ENCODE results near the gene CDR2.

The CDR2 gene

DNA sequence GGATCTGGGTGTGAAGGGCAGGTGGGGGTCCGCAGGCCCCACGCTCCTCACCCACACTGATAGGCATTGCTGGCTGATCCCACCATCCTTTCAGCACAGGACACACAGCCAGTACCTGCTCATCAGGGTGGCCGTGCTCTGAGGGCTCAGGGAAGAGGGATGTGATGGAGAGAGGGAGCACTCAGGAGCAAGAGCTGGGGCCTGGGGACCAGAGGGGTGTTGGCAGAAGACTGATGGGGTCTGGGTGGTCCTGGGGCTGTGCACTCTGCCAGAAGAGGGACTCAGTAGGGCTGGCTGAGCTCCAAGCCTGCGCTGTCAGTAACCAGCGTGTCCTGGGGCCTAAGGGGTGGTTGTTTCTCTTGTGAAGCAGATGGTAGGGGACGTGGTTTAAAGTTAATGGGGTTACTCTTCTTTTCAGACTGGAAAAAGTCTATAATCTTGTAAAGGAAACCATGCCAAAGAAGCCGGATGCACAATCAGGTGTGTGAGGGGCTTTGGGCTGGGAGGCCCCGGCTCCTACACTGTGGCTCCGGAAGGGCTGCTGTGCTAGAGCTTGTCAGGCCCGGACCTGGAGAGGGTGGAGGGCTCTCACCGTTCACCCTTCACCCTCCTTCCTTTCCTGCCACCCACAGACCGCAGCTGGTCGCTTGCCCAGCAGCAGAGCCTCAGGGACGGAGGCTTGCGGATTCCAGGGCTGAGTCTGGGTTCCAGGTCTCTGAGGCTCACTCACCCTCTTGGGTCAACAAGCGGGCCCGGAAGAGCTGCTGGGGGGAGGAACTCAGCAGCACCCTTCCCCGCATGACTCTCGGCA, 49.4 kb downstream of the CDR2 start:
- DNase-seq (ENCODE audit: low read depth in 2 of 2): no peak

DNA sequence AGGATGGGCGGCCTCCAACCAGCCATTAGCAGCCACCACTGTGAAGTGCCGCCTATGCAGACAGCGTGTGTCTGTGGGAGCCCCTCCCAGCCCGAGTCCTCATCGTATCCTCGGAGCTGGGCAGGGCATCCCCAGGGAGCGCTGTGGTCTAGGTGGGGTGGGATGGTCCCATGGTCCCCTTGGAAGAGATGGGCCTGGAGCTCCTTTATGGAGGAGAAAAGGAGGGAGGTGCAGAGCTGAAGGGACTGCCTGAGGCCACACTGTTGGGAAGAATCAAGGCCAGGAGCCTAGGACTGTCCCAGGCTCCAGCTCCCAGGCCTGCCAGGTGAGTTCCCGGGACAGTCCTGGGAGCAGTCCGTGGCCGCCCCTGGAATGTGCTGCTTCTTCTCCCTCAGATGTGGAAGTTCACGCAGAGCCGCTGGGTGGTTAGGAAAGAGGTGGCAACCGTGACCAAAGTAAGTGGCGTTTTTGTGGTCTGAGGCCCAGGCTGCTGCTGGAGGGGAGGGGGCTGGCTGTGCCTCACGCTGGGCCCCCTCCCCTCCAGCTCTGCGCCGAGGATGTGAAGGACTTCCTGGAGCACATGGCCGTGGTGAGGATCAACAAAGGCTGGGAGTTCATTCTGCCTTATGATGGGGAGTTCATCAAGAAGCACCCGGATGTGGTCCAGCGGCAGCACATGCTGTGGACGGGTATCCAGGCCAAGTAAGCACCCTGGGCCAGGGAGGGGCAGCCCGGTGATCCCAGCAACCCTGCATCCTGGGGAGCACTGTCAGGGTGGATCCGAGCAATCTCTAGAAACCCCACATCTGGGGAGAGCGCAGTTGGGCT, 50.2 kb downstream of the CDR2 start:
- no peak for DNase-seq (ENCODE audit: low read depth in 2 of 2)

DNA sequence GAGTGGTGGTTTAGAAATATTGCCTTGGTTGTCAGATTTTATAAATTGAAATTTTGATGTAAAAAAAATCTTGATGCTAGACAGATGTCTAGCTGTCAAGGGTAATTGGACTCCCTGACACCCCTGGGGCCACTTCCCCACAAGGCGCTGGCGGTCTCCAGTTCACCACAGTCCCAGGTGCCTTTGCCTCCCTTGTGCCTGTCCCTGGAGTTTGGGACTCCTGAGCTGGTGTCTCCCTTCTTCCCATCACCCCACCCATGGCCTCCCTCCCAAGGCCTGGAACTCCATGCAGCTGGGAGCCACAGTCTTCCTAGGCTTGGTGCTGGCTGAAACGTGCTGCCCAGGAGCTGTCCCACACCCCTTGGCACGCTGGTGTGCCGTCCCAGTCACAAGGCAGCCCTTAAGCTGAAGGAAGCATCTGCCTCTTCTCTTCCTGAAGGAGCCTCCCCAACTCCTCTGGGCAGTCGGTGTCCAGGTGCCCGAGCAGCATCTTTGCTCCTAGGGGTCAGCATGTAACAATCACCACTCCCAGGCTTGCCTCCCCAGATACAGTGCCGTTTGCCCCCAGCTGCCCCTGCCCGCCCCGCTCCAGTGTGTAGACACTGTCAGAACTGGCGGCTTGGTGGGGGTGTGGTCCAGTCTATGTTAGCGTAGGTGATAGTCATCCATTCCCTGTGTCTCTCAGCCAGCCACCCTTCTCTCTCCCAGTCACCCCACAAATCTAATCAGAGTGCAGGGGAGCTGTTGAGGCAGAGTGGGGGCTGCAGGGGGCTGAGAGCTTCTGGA, 51.1 kb downstream of the CDR2 start:
- no peak for DNase-seq (ENCODE audit: low read depth in 2 of 2)

DNA sequence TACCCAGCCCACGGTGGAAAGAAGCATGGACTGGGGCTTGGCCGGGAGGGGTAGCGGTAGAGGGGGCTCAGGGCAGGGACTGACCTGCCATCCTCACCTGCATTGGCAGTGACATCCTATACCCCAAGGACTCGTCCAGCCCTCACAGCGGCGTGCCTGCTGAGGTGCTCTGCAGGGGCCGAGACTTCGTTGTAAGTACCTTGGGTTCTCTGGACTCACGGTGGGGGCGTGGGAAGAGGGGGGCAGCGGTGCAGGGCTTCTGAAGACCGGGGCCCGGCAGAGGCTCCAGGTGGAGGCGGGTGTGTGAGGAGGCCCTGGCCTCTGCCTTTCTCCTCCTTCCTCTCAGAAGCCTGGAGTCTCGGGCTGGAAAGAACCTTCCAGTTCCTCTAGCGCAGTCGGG, 51.7 kb downstream of the CDR2 start:
- DNase-seq (ENCODE audit: low read depth in 2 of 2): no peak

DNA sequence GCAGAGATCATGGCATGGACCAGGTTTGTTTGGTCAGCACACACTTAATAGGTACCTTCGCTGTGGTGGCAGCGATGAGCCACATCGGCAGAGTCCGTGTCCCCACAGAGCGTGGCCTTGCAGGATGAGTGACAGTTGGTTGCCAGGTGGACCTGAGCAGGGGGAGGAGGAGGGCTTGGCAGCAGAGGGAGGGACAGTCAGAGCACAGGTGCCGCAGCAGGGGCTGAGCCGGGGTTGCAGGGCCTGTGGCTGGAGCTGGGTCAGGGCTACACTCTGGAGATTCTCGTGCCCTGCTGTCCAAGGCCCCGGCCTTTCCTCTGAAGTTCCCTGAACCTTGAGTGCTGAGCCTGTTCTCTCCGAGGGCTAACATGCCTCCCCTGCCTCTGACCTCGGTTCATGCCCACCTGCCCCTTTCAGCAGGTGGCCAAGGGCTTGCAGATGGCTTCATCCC, 52.4 kb downstream of the CDR2 start:
- no peak for DNase-seq (ENCODE audit: low read depth in 2 of 2)

DNA sequence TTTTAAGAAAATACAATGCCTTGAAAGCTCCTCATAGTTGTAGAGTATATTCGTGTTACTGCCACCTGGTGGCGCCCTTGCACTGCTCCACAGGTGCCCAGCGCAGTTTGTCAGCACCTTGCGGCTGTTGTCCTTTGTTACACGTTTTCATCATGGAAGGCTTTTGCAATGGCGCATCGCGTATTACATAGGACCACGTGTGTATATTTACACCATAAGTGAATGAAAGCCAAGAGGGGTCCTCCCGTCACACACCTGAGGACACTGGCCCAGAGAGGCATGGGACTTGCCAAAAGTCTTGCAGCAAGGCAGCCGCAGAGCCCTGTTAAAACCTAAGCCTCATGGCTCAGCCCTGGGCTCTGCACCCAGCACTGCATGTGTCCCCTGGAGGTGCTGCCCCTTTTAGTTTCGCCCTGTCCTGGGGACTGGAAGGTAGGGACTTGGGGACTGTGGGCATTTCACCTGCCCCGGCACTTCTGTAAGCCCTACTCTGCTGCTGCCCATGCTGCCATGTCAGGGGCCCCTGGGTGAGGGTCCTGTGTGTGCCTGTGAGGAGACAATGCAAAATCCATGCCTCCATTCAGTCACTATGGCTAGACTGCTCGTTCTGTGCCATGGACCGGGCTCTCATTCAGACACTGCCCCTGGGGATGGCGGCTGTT, 52.9 kb downstream of the CDR2 start:
- peak; percentile 43 to 47 for DNase-seq (ENCODE audit: low read depth in 2 of 2)

DNA sequence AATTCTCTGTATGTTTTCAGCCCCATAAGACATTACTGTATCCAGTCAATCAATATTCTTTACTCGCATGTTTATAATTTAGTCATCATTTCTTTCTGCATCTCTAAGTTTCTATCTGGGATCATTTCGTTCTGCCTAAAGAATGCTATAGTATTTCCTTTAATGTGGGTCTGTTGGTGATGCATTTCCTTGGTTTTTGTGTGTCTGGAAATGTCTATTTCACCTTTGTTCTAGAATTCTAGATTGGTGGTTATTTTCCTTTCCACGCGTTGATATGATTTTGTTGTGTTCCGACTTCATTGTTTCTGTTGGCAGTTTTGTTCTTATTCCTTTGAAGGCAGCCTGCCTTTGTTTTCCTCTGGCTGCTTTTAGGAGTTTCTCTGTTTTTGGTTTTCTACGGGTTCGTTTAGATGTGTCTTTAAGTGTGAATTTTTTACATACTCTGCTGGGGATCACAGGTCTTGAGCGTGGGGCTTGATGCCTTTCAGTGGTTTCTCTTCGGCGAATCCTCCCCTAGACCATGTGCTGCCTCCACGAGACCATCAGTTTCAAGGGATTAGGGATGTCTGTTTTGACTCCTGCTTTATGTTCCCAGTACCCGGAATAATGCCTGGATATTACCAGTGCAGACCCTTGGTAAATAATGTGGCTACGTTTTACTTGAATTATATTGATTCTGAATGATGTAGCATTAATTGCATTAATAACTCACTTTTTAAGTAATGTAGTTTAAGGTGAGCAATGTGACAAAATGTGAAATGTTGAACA, 53.7 kb downstream of the CDR2 start:
- no peak for DNase-seq (ENCODE audit: low read depth in 2 of 2)

DNA sequence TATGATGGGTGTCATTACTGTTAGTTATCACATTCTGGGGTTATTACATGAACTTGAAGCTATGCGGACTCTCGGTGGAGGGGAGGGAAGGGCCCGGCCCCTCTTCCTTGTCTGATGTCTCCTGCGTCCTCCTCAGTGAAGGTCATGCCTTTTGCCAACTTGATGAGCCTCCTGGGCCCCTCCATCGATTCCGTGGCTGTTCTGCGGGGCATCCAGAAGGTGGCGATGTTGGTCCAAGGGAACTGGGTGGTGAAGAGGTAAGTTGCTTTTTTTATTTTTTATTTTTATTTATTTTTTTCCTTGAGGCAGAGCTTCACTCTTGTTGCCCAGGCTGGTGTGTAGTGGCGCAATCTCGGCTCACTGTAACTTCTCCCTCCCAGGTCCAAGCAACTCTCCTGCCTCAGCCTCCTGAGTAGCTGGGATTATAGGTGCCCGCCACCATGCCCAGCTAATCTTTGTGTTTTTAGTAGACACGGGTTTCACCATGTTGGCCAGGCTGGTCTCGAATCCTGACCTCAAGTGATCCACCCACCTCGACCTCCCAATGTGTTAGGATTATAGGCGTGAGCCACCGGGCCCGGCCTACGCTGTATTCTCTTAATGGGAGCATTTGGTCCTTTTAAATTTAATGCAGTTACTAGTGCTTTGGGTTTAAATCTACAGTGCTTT, 55.6 kb downstream of the CDR2 start:
- peak; percentile 33 to 47 for DNase-seq (ENCODE audit: low read depth in 2 of 2)

DNA sequence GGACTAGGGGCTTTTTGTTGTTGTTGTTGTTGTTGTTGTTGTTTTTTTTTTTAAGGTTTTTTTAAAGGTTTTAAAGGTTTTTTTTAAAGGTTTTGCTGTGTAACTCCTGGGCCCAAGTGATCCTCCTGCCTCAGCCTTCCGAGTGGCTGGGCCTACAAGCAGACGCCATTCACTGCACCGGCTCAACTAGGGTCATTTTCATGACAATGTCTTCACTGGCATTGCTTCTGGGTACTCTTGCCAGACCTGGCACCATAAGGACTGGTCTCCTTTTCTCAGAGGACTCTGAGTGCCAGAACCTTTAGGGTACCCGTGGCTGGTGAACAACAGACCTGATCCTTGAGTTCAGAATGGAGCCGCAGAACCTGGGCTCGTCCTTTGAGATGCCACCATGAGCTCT, 56.8 kb downstream of the CDR2 start:
- no peak for DNase-seq (ENCODE audit: low read depth in 2 of 2)

DNA sequence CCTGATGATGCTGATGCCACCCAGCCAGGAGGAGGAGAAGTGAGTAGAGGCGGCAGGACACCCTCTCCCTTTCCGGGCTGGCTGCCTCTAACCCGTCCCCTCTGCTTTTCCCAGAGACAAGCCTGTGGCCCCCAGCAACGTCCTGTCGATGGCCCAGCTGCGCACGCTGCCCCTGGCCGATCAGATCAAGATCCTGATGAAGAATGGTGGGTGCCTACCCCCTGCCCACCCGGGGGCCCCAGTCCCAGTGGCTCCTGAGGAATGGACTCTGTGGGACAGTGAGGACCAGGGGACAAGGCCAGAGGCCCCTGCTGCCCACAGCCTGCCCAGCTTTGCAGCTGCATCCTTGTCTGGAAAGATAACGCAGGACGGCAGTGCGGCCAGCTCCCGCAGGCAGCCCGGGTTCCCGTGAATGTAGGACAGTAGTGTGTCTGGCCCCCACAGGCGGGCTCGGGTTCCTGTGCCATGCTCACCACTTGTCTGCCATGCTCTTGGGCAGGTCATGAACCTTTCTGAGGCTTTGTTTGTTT, 57.4 kb downstream of the CDR2 start:
- DNase-seq (ENCODE audit: low read depth in 2 of 2): no peak

DNA sequence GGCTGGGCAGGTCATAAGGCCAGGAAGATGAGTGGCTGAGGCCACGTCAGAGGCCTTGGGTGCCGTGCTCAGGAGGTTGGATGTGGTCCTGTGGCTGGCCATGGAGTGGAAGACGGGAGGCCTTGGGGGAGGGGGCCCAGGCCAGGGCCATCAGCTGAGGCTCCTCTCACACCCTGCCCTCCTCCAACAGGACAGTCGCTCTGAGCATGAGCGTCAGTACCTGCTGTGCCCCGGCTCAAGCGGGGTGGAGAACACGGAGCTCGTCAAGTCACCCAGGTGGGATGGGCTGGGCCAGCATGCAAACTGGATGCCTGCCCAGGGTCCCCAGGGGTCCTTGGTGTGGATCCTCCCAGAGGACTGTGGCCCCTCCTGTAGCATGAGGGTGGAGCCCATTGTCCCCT, 58.0 kb downstream of the CDR2 start:
- DNase-seq (ENCODE audit: low read depth in 2 of 2): no peak

DNA sequence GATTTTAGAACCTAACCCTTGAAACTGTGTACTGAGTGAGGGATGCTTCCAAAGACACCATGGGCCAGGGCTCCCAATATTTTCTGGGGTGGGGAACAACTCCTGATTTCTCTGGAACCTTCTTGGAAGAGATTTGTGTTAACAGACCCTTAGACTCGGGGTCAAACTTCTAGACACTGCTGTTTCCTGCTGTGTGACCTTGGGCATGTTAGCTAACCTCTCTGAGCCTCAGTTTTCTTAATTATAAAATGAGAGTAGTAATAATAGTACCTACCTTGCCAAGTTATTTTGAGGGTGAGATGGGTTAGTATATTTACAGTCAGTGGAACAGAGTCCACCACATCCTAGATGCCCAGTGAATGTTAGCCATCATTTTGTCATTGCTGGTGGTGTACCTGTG, 58.4 kb downstream of the CDR2 start:
- no peak for DNase-seq (ENCODE audit: low read depth in 2 of 2)

DNA sequence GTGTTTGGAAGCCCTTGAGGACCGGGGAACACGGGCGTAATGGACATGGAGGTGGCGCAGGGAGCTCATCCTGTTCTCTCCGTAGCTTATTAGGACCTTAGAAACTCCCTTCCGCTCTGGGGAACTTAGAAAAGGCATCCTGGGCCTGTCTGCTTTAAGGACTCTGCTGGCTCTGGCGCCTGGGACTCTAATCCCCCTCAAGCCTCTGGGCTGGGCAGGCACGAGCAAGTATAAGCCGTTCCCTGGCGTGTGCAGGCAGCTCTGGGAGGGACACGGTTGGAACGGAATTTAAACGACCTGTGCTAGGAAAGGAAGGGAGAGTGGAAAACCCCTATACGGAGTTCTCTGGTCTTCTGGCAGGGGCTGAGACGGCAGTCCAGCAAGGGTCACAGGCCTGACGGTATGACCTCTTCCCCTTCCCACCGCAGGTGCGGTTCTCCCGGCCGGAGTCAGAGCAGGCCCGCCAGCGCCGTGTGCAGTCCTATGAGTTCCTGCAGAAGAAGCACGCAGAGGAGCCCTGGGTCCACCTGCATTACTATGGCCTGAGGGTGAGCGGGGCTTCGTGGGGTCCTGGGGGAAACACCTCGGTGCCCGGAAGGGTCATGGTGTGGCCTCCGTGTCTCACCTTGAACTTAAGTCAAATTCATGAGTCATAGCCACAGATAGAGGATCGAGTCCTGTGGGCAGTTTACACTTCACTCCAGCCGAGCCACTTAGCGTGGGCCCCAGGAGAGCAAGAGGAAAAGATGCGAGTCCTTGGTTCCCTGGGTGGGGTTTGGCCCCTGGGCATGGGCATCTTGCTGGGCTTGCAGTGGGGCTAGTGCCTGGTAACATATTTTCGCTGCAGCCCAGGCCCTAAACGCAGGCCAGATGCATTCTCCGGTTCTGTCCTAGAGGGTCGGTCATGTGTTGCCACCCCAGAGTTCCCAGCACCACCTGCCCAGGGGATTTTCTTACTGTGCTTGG, 59.5 kb downstream of the CDR2 start:
- DNase-seq (ENCODE audit: low read depth in 2 of 2): no peak

DNA sequence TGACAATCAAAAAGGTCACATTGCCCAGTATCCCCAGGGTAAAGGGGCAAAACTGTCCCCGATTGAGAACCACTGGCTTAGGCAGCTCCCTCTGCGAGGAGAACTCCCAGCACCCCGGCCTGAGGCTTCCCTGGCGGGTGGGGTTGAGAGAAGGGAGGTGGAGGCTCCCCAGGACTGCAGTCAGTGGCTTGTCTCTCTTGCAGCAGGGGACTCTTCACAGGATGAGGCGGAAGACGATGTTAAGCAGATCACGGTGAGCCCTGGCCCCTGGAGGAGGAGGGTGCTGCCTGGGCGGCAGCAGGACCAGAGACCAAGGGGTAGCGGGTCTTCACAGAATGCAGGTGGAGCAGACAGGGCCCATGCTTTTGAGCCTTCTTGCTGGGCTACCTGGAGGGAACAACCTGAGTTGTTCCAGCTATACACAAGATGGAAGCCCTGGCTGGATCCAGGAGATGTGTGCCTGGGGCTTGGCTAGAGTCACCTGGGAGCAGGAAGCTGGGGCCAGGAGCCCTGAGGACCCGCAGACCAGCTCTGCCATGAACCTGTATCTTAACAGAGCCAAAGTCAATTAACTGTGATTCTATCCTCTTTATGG, 60.4 kb downstream of the CDR2 start:
- no peak for DNase-seq (ENCODE audit: low read depth in 2 of 2)

DNA sequence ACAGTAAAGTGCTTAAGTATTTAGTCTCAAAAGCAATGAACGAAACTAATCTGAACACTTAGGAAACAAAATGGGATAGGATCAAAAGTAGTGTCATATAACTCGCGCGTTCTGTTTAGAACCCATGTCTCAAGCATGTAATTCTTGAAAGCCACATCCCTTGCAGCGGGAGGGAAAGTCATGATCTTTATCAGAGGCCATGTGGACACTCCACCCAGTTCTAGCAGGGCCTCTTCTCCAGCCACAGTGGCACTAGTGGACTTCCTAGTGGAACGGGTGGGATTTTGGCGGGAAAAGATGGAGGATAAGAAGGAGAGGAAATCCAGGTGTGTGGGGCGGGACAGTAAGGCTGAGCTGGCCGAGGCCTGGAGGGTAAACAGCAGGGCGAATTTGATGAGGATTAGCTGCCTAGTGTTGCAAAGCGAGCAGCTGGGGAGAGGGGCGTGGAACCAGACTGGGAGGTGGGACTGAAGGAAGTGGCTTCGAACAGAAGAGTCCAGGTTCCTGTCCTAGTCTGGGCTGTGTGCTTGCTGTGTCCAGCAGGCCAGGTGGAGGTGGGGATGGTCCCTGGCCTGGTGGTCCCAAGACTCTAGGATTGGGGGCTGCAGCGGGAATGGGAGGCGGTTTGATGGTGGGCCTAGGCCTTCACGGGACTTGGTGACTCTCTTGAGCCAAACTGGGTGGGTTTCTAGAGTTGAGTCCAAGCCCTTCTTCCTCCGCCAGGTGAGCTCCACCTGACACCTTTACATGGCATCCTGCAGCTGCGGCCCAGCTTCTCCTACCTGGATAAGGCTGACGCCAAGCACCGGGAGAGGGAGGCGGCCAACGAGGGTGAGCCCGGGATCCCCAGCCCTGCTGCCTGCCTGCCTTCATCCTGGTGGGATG, 61.3 kb downstream of the CDR2 start:
- DNase-seq (ENCODE audit: low read depth in 2 of 2): no peak

DNA sequence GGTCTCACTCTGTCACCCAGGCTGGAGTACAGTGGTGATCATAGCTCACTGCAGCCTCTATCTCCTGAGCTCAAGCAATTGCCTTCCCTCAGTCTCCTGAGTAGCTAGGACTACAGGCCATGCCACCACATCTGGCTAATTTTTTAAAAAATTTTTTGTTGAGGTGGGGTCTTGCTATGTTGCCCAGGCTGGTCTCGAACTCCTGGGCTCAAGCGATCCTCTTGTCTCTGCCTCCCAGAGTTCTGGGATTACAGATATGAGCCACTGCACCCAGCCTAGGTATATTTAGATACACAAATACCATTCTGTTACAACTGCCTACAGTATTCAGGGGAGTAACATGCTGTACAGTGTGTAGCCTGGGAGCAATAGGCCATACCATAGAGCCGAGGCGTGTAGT, 62.9 kb downstream of the CDR2 start:
- no peak for DNase-seq (ENCODE audit: low read depth in 2 of 2)

DNA sequence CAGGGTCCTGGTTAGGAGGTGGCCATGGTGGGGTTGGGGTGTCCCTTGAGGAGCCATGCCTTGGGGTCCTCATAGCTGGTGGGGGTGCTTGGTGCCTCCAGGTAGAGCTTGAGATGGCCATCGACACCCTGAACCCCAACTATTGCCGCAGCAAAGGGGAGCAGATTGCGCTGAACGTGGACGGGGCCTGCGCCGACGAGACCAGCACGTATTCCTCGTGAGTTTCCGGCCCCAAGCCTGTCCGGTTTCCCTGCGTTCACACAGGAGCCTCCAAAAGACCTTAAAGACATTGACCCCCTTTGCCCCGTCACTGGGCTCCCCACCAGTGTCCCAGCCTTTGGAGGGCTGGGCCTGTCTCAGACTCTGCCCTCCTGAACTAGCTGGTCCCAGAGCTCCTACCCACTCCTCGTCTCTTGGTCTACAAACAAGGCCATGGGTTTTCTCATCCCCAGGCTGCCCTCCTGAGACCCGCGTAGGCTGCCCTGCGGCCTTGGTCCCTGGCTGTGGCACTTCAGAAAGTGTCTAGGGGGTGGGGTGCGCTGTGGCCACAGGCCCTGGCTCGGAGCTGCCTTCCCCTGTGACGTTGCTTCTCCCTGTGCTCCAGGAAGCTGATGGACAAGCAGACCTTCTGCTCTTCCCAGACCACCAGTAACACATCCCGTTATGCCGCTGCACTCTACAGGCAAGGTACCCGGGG, 65.4 kb downstream of the CDR2 start:
- DNase-seq (ENCODE audit: low read depth in 2 of 2): no peak
